Karpas-422 (cell line): ENCODE measurements around the gene TOP1. TPM values are rescaled to one million over a fixed set of nuclear protein-coding genes. Genes with fewer than 3 reads are reported as not detected.
A peak's percentile ranks its signal among the peaks of the same experiment; 100 is the strongest.

Experiments
- DNase-seq: peaks from one replicate; pipeline ENCODE4 v3.0.0-alpha.2; 2015
- H2AFZ ChIP-seq: fragments of 200-600 bp; sonication (generic); 2 replicates; pipeline ENCODE4 v1.6.1; 2014; ENCODE audit warnings: antibody characterized with exemption, low read length, mixed read lengths
- H3K27ac ChIP-seq: fragments of 200-600 bp; sonication (generic); 2 replicates; pipeline ENCODE4 v1.5.1; 2014; ENCODE audit warnings: mild to moderate bottlenecking, low read length, moderate library complexity
- H3K27me3 ChIP-seq: fragments of 200-600 bp; sonication (generic); 2 replicates; pipeline ENCODE4 v1.6.1; 2014; ENCODE audit warnings: low read length, mixed read lengths
- H3K36me3 ChIP-seq: fragments of 200-600 bp; sonication (generic); 2 replicates; pipeline ENCODE4 v1.6.1; 2014; ENCODE audit warnings: low read length, mixed read lengths; ENCODE audit not compliant: insufficient read depth
- H3K4me1 ChIP-seq: fragments of 200-600 bp; sonication (generic); 2 replicates; pipeline ENCODE4 v1.6.1; 2014; ENCODE audit warnings: mild to moderate bottlenecking, low read length, mixed read lengths
- H3K4me2 ChIP-seq: fragments of 200-600 bp; sonication (generic); 2 replicates; pipeline ENCODE4 v1.6.1; 2014; ENCODE audit warnings: low read length, low read depth, mild to moderate bottlenecking; ENCODE audit not compliant: poor library complexity, severe bottlenecking
- H3K4me3 ChIP-seq: fragments of 200-600 bp; sonication (generic); 2 replicates; pipeline ENCODE4 v1.5.1; 2014; ENCODE audit warnings: mild to moderate bottlenecking, antibody characterized with exemption, low read length, mixed read lengths
- H3K79me2 ChIP-seq: fragments of 200-600 bp; sonication (generic); 2 replicates; pipeline ENCODE4 v1.6.1; 2014; ENCODE audit warnings: mild to moderate bottlenecking, low read length, mixed read lengths
- H3K9ac ChIP-seq: fragments of 200-600 bp; sonication (generic); 2 replicates; pipeline ENCODE4 v1.6.0; 2014; ENCODE audit warnings: low read length
- H3K9me2 ChIP-seq: fragments of 200-600 bp; sonication (generic), shearing (Covaris generic); replicated peaks from 2 replicates; pipeline ENCODE4 v1.6.0; 2014; ENCODE audit warnings: mild to moderate bottlenecking, low read length, moderate library complexity; ENCODE audit not compliant: insufficient read depth
- H3K9me3 ChIP-seq: fragments of 300-700, 200-600 bp; sonication (generic); 2 replicates; pipeline ENCODE4 v1.6.1; 2014; ENCODE audit warnings: low read length, mixed read lengths
- H4K20me1 ChIP-seq: fragments of 200-600 bp; sonication (generic); 2 replicates; pipeline ENCODE4 v1.6.1; 2014; ENCODE audit warnings: mild to moderate bottlenecking, antibody characterized with exemption, low read length, low read depth; ENCODE audit not compliant: insufficient read depth
- total RNA-seq: library from RNA; depleted of rRNA; stranded (reverse); fragments of >200 nt; shearing (Covaris generic); gene quantifications from 2 replicates; pipeline ENCODE4 v1.2.3, GENCODE V29; 2014; ENCODE audit warnings: low replicate concordance

Gene TOP1
- total RNA-seq, 1 experiment from 2014 or later, result 101 TPM

DNA sequence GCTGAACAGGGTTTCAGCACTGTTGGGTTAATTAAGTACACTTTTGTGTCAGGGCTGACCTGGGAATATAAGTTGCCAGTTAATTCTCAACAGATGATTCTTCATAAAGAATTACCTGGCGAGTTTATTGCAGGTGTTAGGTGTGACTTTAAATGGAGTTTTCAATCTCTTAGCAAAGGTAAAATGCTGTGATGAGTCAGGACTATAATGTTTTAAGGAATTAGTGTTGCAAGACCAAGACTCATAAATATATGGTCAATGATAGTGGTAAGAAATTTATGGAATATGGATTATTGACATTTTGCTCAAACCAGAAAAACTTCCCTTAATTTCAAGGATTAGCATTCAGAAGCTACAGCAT, 58.7 kb downstream of the TOP1 start:
- no peak overlapping the region for H3K9ac ChIP-seq
- H3K27ac ChIP-seq, result no peak overlapping the region
- no peak for DNase-seq
- no peaks in the 10 kb centered on the region for H3K4me1 ChIP-seq
- H3K9me2 ChIP-seq, result no peaks in the 10 kb centered on the region
- H3K36me3 ChIP-seq, result peaks cover 78% of the 10 kb centered on the region
- H3K4me2 ChIP-seq, result no peak overlapping the region
- no peak overlapping the region for H3K4me3 ChIP-seq
- no peaks in the 10 kb centered on the region for H3K9me3 ChIP-seq
- H4K20me1 ChIP-seq, result 0 out of 2 replicates have a peak, but pooled peaks cover 6% of the 10 kb centered on the region
- no peak overlapping the region for H2AFZ ChIP-seq
- H3K27me3 ChIP-seq, result no peaks in the 10 kb centered on the region
- H3K79me2 ChIP-seq, result peaks cover 42% of the 10 kb centered on the region

DNA sequence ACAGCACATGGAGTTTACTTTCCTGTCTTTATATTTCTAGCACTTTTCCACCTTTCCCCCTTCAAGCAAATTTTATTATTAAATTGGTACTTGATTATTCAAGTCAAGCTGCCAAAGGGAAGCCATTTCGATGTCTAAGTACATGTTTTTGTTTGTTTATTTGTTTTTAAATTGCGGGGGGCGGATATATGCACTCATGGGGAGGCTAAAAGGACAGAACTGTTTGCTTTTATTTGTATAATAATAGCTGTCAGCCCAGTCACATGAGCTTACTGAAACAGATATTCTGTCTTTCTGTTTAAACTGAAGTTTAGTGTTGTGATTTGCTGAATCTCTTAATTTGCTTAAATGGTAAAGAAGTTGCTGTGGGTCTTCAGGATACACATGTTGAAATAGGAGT, 59.2 kb downstream of the TOP1 start:
- Histone ChIP-seq H3K27ac (no peak overlapping the region), H3K4me2 (no peak overlapping the region), H3K9ac (no peak overlapping the region), H4K20me1 (0 out of 2 replicates have a peak, but pooled peaks cover 6% of the 10 kb centered on the region), H3K4me3 (no peak overlapping the region), H3K79me2 (peaks cover 40% of the 10 kb centered on the region), H2AFZ (no peak overlapping the region), H3K36me3 (peaks cover 78% of the 10 kb centered on the region), H3K27me3 (no peaks in the 10 kb centered on the region), H3K9me2 (no peaks in the 10 kb centered on the region), H3K9me3 (no peaks in the 10 kb centered on the region), H3K4me1 (no peaks in the 10 kb centered on the region)
- DNase-seq, result no peak

DNA sequence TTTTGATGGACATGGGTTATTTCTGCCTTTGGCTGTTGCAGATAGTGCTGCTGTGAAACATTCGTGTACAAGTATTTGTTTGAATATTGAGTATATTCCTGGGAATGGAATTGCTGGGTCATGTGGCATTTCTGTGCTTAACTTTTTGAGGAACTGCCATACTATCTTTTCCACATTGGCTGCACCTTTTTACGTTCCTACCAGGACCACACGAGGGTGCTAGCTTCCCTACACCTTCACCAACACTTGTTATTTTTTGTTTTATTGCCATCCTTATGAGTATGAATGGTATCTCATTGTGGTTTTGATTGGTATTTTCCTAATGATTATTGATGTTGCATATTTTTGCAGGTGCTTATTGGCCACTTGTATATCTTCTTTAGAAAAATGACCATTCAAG, 60.9 kb downstream of the TOP1 start:
- Histone ChIP-seq H3K79me2 (peaks cover 34% of the 10 kb centered on the region), H3K36me3 (peaks cover 73% of the 10 kb centered on the region), H3K9me3 (no peaks in the 10 kb centered on the region), H3K9me2 (no peaks in the 10 kb centered on the region), H3K9ac (no peak overlapping the region), H3K27me3 (no peaks in the 10 kb centered on the region), H3K4me2 (no peak overlapping the region), H4K20me1 (0 out of 2 replicates have a peak, but pooled peaks cover 6% of the 10 kb centered on the region), H3K4me1 (no peaks in the 10 kb centered on the region; the same call in 1 of the 2 replicates), H3K27ac (no peak overlapping the region), H2AFZ (no peak overlapping the region), H3K4me3 (no peak overlapping the region)
- DNase-seq, result no peak

DNA sequence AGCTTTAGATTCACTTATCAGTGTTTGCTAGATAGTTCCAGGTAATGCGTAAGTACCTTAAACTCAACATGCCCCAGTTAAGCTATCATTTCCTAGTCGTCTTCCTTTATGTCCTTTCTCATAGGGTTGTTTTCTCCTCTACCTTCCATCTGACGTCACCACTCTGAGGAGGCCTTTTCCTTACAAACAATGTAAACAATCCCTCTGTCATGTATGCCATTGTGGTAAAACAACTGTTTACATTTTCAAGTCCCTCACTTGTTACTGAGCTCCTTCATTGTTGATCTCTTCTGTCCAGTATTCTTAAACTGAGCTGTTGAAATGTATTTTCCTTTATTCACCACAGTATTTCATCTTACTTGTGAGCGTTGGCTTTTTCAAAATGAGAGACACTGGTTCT, 63.3 kb downstream of the TOP1 start:
- H2AFZ ChIP-seq, result no peak overlapping the region

GRCh38 chr20:41094353-41095055, 65.9 kb downstream of the TOP1 start:
- H3K79me2 ChIP-seq, result peaks cover 46% of the 10 kb centered on the region
- DNase-seq, result no peak
- H3K9ac ChIP-seq, result no peak overlapping the region
- no peaks in the 10 kb centered on the region for H3K9me2 ChIP-seq
- peaks cover 9% of the 10 kb centered on the region; the same call in 1 of the 2 replicates for H3K4me1 ChIP-seq
- H2AFZ ChIP-seq, result no peak overlapping the region
- peak overlapping the region; percentile 38 for H3K27ac ChIP-seq
- H3K4me2 ChIP-seq, result no peak overlapping the region
- no peaks in the 10 kb centered on the region for H3K27me3 ChIP-seq
- H3K9me3 ChIP-seq, result no peaks in the 10 kb centered on the region
- H3K4me3 ChIP-seq, result no peak overlapping the region
- H4K20me1 ChIP-seq, result no peaks in the 10 kb centered on the region
- H3K36me3 ChIP-seq, result peaks cover 79% of the 10 kb centered on the region

More for the DNA sequence above, 63.3 kb downstream of the TOP1 start:
- 0 out of 2 replicates have a peak, but pooled peaks cover 3% of the 10 kb centered on the region for H4K20me1 ChIP-seq
- no peak overlapping the region for H3K4me2 ChIP-seq
- H3K36me3 ChIP-seq, result peaks cover 74% of the 10 kb centered on the region
- no peak overlapping the region for H3K4me3 ChIP-seq
- H3K4me1 ChIP-seq, result peaks cover 4% of the 10 kb centered on the region; the same call in 1 of the 2 replicates
- no peaks in the 10 kb centered on the region for H3K27me3 ChIP-seq
- H3K9ac ChIP-seq, result no peak overlapping the region
- DNase-seq, result no peak
- no peaks in the 10 kb centered on the region for H3K9me2 ChIP-seq
- H3K9me3 ChIP-seq, result no peaks in the 10 kb centered on the region
- H3K79me2 ChIP-seq, result peaks cover 36% of the 10 kb centered on the region
- H3K27ac ChIP-seq, result peak overlapping the region; percentile 2; the same call in 1 of the 2 replicates

- peak overlapping the region; percentile 38 for H3K27ac ChIP-seq
- peaks cover 9% of the 10 kb centered on the region; the same call in 1 of the 2 replicates for H3K4me1 ChIP-seq
- H3K9me3 ChIP-seq, result no peaks in the 10 kb centered on the region
- no peak overlapping the region for H2AFZ ChIP-seq
- H3K9ac ChIP-seq, result no peak overlapping the region
- H3K4me3 ChIP-seq, result no peak overlapping the region
- H3K27me3 ChIP-seq, result no peaks in the 10 kb centered on the region
- no peaks in the 10 kb centered on the region for H4K20me1 ChIP-seq
- H3K79me2 ChIP-seq, result peaks cover 46% of the 10 kb centered on the region
- no peak overlapping the region for H3K4me2 ChIP-seq
- H3K9me2 ChIP-seq, result no peaks in the 10 kb centered on the region
- peak; percentile 80 for DNase-seq
- peaks cover 84% of the 10 kb centered on the region for H3K36me3 ChIP-seq
Observed at GRCh38 chr20:41095110-41095969, 66.7 kb downstream of the TOP1 start.

DNA sequence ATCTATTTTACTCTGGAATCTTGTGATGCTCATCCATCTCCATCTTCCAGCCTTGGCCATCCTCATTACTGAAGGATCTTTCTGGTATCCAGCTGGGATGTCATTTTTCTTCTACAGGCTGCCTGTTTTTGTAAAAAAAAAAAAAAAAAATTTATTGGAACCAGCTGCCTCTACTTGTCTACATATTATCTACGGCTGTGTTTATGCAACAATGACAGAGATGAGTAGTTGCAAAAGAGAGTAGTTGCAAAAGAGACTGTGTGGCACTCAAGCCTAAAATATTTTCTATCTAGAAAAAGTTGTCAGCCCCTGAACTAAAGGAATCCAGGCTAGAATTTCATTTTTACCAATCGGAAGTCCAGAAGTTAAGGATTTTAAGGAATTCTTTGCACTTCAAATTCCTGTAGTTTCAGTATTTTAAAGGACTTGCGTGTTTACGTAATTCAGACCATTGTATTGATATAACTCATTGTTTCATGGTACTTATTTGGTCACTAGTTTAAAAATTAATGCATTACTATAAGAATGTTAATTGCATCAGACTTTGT, 70.2 kb downstream of the TOP1 start:
- Histone ChIP-seq H3K36me3 (peaks cover 86% of the 10 kb centered on the region), H3K79me2 (peaks cover 34% of the 10 kb centered on the region), H3K9ac (no peak overlapping the region), H3K9me3 (no peaks in the 10 kb centered on the region), H4K20me1 (no peaks in the 10 kb centered on the region), H3K4me2 (no peak overlapping the region), H3K9me2 (no peaks in the 10 kb centered on the region), H3K4me1 (peaks cover 9% of the 10 kb centered on the region; the same call in 1 of the 2 replicates), H3K27ac (peak overlapping the region; percentile 19; the same call in 1 of the 2 replicates), H2AFZ (no peak overlapping the region), H3K27me3 (no peaks in the 10 kb centered on the region), H3K4me3 (no peak overlapping the region)
- DNase-seq, result no peak

DNA sequence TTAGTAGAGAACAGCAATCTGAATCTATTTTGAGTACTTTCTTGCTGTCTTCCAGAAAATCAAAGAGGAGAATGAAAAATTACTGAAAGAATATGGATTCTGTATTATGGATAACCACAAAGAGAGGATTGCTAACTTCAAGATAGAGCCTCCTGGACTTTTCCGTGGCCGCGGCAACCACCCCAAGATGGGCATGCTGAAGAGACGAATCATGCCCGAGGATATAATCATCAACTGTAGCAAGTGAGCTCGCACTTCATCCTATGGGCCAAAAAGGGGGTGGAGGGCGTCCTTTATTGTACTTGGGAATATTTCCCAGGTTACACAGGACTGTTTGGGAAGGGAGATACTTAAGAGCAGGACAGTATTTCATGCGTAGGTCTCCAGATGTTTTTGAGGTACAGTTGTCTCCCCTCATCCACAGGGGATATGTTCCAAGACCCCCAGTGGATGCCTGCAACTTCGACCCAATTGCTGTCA, 71.4 kb downstream of the TOP1 start:
- Histone ChIP-seq H3K27me3 (no peaks in the 10 kb centered on the region), H2AFZ (no peak overlapping the region), H3K79me2 (peaks cover 39% of the 10 kb centered on the region), H3K4me3 (no peak overlapping the region), H3K36me3 (peaks cover 92% of the 10 kb centered on the region), H3K4me1 (peaks cover 9% of the 10 kb centered on the region; the same call in 1 of the 2 replicates), H3K27ac (no peak overlapping the region), H3K9me3 (no peaks in the 10 kb centered on the region), H3K4me2 (no peak overlapping the region), H3K9me2 (no peaks in the 10 kb centered on the region), H4K20me1 (no peaks in the 10 kb centered on the region), H3K9ac (no peak overlapping the region)
- DNase-seq, result no peak
